ENCODE measurements around the gene CCR1.
"Not testable (repeated sequence)": the region's sequence is repeated elsewhere in the genome, so short reads cannot be mapped to it uniquely, and the experiment has no call there.

Gene CCR1

GRCh38 chr3:46209053-46209452 is 940 bp upstream of the CCR1 start:
- Mint-ChIP-seq H3K36me3 (ENCODE audit: low read depth) (no peaks in the 10 kb centered on the region), H3K4me1 (no peaks in the 10 kb centered on the region)
- TF ChIP-seq CTCF (IDR thresholded peaks at IDR 0.05; ENCODE audit: unreplicated experiment in 3 of 3): no peak

GRCh38 chr3:46207514-46207913 is 599 bp downstream of the CCR1 start:
- H3K27me3 Mint-ChIP-seq (ENCODE audit: low read depth): peaks cover 10% of the 10 kb centered on the region
- not testable (repeated sequence) for H3K27ac Mint-ChIP-seq; H3K4me1 Mint-ChIP-seq; H3K9me3 Mint-ChIP-seq; H3K4me3 Mint-ChIP-seq; H3K36me3 Mint-ChIP-seq (ENCODE audit: low read depth)

More at GRCh38 chr3:46209053-46209452, 940 bp upstream of the CCR1 start:
- no peaks in the 10 kb centered on the region for H3K9me3 Mint-ChIP-seq
- no peak overlapping the region for H3K4me3 Mint-ChIP-seq
- H3K27me3 Mint-ChIP-seq (ENCODE audit: low read depth): peaks cover 7% of the 10 kb centered on the region
- no peak overlapping the region for H3K27ac Mint-ChIP-seq

GRCh38 chr3:46206282-46207015 is 1.7 kb downstream of the CCR1 start:
- Mint-ChIP-seq H3K9me3 (no peaks in the 10 kb centered on the region), H3K4me3 (no peak overlapping the region), H3K4me1 (no peaks in the 10 kb centered on the region), H3K36me3 (ENCODE audit: low read depth) (no peaks in the 10 kb centered on the region), H3K27ac (no peak overlapping the region), H3K27me3 (ENCODE audit: low read depth) (peaks cover 10% of the 10 kb centered on the region)
- no peak for TF ChIP-seq CTCF (IDR thresholded peaks at IDR 0.05; ENCODE audit: unreplicated experiment in 3 of 3)

- H3K4me3 Mint-ChIP-seq: no peak overlapping the region
- no peaks in the 10 kb centered on the region for H3K4me1 Mint-ChIP-seq
- no peak for TF ChIP-seq CTCF (IDR thresholded peaks at IDR 0.05; ENCODE audit: unreplicated experiment in 3 of 3)
- no peak overlapping the region for H3K27ac Mint-ChIP-seq
- H3K36me3 Mint-ChIP-seq (ENCODE audit: low read depth): no peaks in the 10 kb centered on the region
- peaks cover 7% of the 10 kb centered on the region for H3K27me3 Mint-ChIP-seq (ENCODE audit: low read depth)
- H3K9me3 Mint-ChIP-seq: no peaks in the 10 kb centered on the region
Observed at GRCh38 chr3:46205286-46205960, 2.7 kb downstream of the CCR1 start.

GRCh38 chr3:46203681-46204080 is 4.4 kb downstream of the CCR1 start:
- H3K4me3 Mint-ChIP-seq: no peak overlapping the region
- H3K4me1 Mint-ChIP-seq: no peaks in the 10 kb centered on the region
- peaks cover 7% of the 10 kb centered on the region for H3K27me3 Mint-ChIP-seq (ENCODE audit: low read depth)
- H3K36me3 Mint-ChIP-seq (ENCODE audit: low read depth): no peaks in the 10 kb centered on the region
- TF ChIP-seq CTCF (IDR thresholded peaks at IDR 0.05; ENCODE audit: unreplicated experiment in 3 of 3): no peak
- no peaks in the 10 kb centered on the region for H3K9me3 Mint-ChIP-seq
- no peak overlapping the region for H3K27ac Mint-ChIP-seq

- TF ChIP-seq CTCF (IDR thresholded peaks at IDR 0.05; ENCODE audit: unreplicated experiment in 3 of 3): no peak
- H3K4me3 Mint-ChIP-seq: no peak overlapping the region
- H3K36me3 Mint-ChIP-seq (ENCODE audit: low read depth): no peaks in the 10 kb centered on the region
- H3K27me3 Mint-ChIP-seq (ENCODE audit: low read depth): peaks cover 4% of the 10 kb centered on the region
- no peaks in the 10 kb centered on the region for H3K4me1 Mint-ChIP-seq
- H3K27ac Mint-ChIP-seq: no peak overlapping the region
- H3K9me3 Mint-ChIP-seq: peaks cover 2% of the 10 kb centered on the region
Observed at GRCh38 chr3:46202535-46202934, 5.6 kb downstream of the CCR1 start.
